Stimulated activated CD8-positive, alpha-beta memory T cell treated with anti-CD3 and anti-CD28 coated beads, Interleukin-4, amount 100 ng/mL, for 4 hours (primary cell): ENCODE measurements around the gene GLRX3.

Experiments
- DNase-seq, 2 donors: peaks; one replicate each; pipeline ENCODE4 v3.0.0-alpha.2; 2020; ENCODE audit warnings: low read depth in 2 of 2, low spot score in 1 of 2

Gene GLRX3

GRCh38 chr10:130137659-130138478 lies 1.7 kb downstream of the GLRX3 start:
- no peak for DNase-seq

- DNase-seq: no peak
These were observed 2.3 kb downstream of the GLRX3 start for GRCh38 chr10:130138479-130138866.

- no peak for DNase-seq
These were observed 4.2 kb downstream of the GLRX3 start for GRCh38 chr10:130140425-130140824.

GRCh38 chr10:130141038-130141437 lies 4.8 kb downstream of the GLRX3 start:
- DNase-seq: no peak

GRCh38 chr10:130141460-130141859 lies 5.3 kb downstream of the GLRX3 start:
- no peak for DNase-seq

GRCh38 chr10:130141878-130142277 lies 5.7 kb downstream of the GLRX3 start:
- DNase-seq: no peak

GRCh38 chr10:130146042-130146441 lies 9.9 kb downstream of the GLRX3 start:
- no peak for DNase-seq

GRCh38 chr10:130159192-130159794 lies 23.1 kb downstream of the GLRX3 start:
- DNase-seq: no peak

- no peak for DNase-seq
These were observed 24.6 kb downstream of the GLRX3 start for GRCh38 chr10:130160775-130161174.

GRCh38 chr10:130161331-130161730 lies 25.1 kb downstream of the GLRX3 start:
- DNase-seq: no peak

GRCh38 chr10:130167193-130167592 lies 31.0 kb downstream of the GLRX3 start:
- DNase-seq: no peak

GRCh38 chr10:130167707-130168106 lies 31.5 kb downstream of the GLRX3 start:
- DNase-seq: no peak

- DNase-seq: no peak
These were observed 33.1 kb downstream of the GLRX3 start for GRCh38 chr10:130169136-130169859.

- DNase-seq: no peak
These were observed 35.0 kb downstream of the GLRX3 start for GRCh38 chr10:130171196-130171595.

- no peak for DNase-seq
These were observed 38.1 kb downstream of the GLRX3 start for GRCh38 chr10:130174328-130174727.

GRCh38 chr10:130175074-130175473 lies 38.9 kb downstream of the GLRX3 start:
- DNase-seq: no peak

GRCh38 chr10:130177250-130177649 lies 41.1 kb downstream of the GLRX3 start:
- no peak for DNase-seq

- no peak for DNase-seq
These were observed 43.4 kb downstream of the GLRX3 start for GRCh38 chr10:130179640-130180039.

- no peak for DNase-seq
These were observed 44.2 kb downstream of the GLRX3 start for GRCh38 chr10:130180416-130180815.

- DNase-seq: no peak
These were observed 45.7 kb downstream of the GLRX3 start for GRCh38 chr10:130181858-130182257.

GRCh38 chr10:130185591-130185990 lies 49.4 kb downstream of the GLRX3 start:
- no peak for DNase-seq
